Measurements from ENCODE around the gene SLIT3.

DNA sequence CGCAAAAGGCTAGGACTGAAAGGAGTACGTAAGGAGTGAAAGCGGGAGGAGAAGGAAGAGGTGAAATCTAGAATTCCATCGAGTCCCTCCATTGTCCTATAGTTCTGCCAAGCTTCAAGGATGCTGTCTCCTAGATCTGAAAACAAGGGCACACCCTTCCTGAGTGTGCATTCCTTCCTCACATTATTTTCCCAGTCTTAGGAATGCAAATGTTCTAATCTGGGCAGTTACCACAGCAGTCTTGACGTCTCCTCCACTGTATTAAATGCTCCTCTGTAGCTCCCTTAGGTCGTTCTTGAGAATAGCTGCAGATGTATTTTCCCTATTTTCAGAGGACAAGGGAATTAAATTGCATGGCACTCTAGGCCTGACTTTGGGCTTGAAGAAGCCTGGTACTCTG, 127.6 kb downstream of the SLIT3 start:
- TF ChIP-seq, protein P1, sequence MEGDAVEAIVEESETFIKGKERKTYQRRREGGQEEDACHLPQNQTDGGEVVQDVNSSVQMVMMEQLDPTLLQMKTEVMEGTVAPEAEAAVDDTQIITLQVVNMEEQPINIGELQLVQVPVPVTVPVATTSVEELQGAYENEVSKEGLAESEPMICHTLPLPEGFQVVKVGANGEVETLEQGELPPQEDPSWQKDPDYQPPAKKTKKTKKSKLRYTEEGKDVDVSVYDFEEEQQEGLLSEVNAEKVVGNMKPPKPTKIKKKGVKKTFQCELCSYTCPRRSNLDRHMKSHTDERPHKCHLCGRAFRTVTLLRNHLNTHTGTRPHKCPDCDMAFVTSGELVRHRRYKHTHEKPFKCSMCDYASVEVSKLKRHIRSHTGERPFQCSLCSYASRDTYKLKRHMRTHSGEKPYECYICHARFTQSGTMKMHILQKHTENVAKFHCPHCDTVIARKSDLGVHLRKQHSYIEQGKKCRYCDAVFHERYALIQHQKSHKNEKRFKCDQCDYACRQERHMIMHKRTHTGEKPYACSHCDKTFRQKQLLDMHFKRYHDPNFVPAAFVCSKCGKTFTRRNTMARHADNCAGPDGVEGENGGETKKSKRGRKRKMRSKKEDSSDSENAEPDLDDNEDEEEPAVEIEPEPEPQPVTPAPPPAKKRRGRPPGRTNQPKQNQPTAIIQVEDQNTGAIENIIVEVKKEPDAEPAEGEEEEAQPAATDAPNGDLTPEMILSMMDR (IDR thresholded peaks at IDR 0.05; ENCODE audit: low read depth, low read length) = no peak
- TF ChIP-seq EZH2phosphoT487 (IDR thresholded peaks at IDR 0.05; ENCODE audit: low read depth) = no peak
